Brain microvascular endothelial cell (primary cell): Measurements from ENCODE around the gene PSMD2.
A peak's percentile ranks its signal among the peaks of the same experiment; 100 is the strongest.

Source experiments
- DNase-seq: peaks from one replicate; pipeline ENCODE4 v3.0.0-alpha.2; 2020
- H3K27ac ChIP-seq: fragments of 250-450 bp; sonication (Bioruptor Pico); 2 replicates; pipeline ENCODE4 v1.5.1; 2020; ENCODE audit warnings: mild to moderate bottlenecking, moderate library complexity
- H3K27me3 ChIP-seq: fragments of 250-450 bp; sonication (Bioruptor Pico); replicated peaks from 2 replicates; pipeline ENCODE4 v1.5.1; 2020; ENCODE audit warnings: mild to moderate bottlenecking
- H3K36me3 ChIP-seq: fragments of 250-450 bp; sonication (Bioruptor Pico); replicated peaks from 2 replicates; pipeline ENCODE4 v1.5.1; 2020; ENCODE audit warnings: mild to moderate bottlenecking
- H3K4me3 ChIP-seq: 2 replicates; pipeline ENCODE4 v1.5.1; 2011; ENCODE audit warnings: low read depth, mild to moderate bottlenecking, control low read depth, low read length, moderate library complexity
- in situ Hi-C: cut with HindIII; loops from 2 replicates; pipeline ENCODE4 v1.10.0; 2017; ENCODE audit warnings: low sequenced_read_pairs, low pct_ligation_motif_present
- TF ChIP-seq, protein P1 (sequence below): IDR thresholded peaks from 2 replicates; pipeline ENCODE4 v1.5.1; 2011; ENCODE audit warnings: low read depth, mild to moderate bottlenecking, moderate library complexity, low read length, control low read depth, inconsistent platforms; ENCODE audit errors: missing control alignments

PSMD2 gene

DNA sequence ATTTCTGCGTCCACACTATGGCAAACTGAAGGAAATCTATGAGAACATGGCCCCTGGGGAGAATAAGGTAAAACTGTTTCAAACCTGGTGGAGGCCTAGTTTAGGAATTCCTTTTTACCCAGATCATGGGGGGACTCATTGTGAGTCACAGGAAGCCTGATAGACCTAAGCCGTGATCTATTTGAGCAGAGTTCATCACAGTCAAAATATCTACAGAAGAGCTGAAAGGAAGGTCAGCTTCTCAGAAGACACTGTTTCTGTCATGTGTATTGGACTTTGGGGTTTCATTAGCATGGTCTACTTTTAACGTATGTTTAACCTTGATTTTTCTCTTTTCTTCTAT is 1.3 kb downstream of the PSMD2 start:
- in situ Hi-C loops, result no loop called here
- Histone ChIP-seq H3K36me3 (peaks cover 46% of the 10 kb centered on the region), H3K4me3 (peak overlapping the region; percentile 97), H3K27me3 (no peaks in the 10 kb centered on the region), H3K27ac (peak overlapping the region; percentile 78)
- TF ChIP-seq, protein P1, sequence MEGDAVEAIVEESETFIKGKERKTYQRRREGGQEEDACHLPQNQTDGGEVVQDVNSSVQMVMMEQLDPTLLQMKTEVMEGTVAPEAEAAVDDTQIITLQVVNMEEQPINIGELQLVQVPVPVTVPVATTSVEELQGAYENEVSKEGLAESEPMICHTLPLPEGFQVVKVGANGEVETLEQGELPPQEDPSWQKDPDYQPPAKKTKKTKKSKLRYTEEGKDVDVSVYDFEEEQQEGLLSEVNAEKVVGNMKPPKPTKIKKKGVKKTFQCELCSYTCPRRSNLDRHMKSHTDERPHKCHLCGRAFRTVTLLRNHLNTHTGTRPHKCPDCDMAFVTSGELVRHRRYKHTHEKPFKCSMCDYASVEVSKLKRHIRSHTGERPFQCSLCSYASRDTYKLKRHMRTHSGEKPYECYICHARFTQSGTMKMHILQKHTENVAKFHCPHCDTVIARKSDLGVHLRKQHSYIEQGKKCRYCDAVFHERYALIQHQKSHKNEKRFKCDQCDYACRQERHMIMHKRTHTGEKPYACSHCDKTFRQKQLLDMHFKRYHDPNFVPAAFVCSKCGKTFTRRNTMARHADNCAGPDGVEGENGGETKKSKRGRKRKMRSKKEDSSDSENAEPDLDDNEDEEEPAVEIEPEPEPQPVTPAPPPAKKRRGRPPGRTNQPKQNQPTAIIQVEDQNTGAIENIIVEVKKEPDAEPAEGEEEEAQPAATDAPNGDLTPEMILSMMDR, result no peak
- DNase-seq, result peak; percentile 43

DNA sequence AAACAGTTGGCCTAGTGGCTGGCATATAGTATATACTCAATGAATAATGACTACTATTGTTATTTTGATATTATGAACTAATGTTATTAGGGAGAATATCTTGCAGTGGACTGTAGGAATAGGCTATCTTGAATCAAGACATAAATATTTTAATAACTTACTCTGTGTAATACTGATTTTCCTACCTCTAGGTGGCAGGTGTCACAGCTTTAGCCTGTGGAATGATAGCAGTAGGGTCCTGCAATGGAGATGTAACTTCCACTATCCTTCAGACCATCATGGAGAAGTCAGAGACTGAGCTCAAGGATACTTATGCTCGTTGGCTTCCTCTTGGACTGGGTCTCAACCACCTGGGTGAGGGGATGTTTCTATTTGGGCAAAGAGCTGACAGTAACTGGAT is 6.5 kb downstream of the PSMD2 start:
- in situ Hi-C loops, result no loop called here
- TF ChIP-seq, protein P1, result peak; percentile 51
- no peak for DNase-seq
- Histone ChIP-seq H3K36me3 (peaks cover 87% of the 10 kb centered on the region), H3K27ac (no peak overlapping the region), H3K4me3 (no peak overlapping the region), H3K27me3 (no peaks in the 10 kb centered on the region)

DNA sequence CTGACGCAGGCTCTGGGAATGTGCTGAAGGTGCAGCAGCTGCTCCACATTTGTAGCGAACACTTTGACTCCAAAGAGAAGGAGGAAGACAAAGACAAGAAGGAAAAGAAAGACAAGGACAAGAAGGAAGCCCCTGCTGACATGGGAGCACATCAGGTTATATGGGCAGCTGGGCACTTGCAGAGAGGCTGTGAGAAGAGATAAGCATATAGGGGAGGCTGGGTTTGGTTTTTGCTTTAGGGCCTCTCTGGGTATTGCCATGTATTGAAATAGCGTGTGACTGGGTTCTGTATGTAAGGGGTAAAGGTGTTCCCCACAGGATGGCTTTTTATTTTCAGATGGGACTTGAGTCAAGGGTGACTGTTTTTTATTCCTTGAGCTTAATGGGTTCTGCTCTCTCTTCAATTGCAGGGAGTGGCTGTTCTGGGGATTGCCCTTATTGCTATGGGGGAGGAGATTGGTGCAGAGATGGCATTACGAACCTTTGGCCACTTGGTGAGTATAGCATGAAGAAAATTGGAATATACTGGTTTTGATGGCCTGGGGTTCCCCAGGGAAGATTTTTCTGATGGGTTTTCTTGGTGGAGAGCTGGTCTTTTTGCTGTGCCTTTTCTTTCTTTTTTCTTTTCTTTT is 7.4 kb downstream of the PSMD2 start:
- no peaks in the 10 kb centered on the region for H3K27me3 ChIP-seq
- no peak for DNase-seq
- TF ChIP-seq, protein P1, result no peak
- no peak overlapping the region for H3K4me3 ChIP-seq
- H3K27ac ChIP-seq, result no peak overlapping the region
- peaks cover 80% of the 10 kb centered on the region for H3K36me3 ChIP-seq
- in situ Hi-C loops, result no loop called here

DNA sequence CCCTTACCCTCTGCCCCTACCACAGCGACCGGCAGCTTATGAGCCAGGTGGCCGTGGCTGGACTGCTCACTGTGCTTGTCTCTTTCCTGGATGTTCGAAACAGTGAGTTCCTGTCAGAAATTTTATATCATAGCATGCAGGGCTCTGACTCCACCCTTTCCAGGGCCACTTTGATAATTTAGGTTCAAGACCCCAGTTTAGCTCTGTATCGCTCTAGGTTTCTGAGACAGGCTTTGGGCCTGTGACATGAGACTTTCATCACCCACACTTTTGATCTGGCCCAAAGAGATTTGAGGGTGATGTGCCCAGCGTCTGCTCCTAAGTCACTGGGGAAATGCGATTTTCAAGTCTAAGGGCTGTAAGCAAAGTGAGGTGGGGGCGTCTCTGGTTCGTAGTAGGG is 8.9 kb downstream of the PSMD2 start:
- no peak for DNase-seq
- Histone ChIP-seq H3K27me3 (no peaks in the 10 kb centered on the region), H3K36me3 (peaks cover 66% of the 10 kb centered on the region), H3K4me3 (no peak overlapping the region), H3K27ac (no peak overlapping the region)
- TF ChIP-seq, protein P1, result no peak
- in situ Hi-C loops, result no loop called here

DNA sequence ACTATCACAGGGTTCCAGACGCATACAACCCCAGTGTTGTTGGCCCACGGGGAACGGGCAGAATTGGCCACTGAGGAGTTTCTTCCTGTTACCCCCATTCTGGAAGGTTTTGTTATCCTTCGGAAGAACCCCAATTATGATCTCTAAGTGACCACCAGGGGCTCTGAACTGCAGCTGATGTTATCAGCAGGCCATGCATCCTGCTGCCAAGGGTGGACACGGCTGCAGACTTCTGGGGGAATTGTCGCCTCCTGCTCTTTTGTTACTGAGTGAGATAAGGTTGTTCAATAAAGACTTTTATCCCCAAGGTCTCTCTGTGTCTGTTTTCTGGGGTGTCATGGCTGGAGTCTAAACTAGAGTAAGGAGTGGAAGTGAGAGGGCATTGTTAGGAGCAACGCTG is 9.7 kb downstream of the PSMD2 start:
- DNase-seq, result no peak
- H3K36me3 ChIP-seq, result peaks cover 57% of the 10 kb centered on the region
- TF ChIP-seq, protein P1, result peak; percentile 4

DNA sequence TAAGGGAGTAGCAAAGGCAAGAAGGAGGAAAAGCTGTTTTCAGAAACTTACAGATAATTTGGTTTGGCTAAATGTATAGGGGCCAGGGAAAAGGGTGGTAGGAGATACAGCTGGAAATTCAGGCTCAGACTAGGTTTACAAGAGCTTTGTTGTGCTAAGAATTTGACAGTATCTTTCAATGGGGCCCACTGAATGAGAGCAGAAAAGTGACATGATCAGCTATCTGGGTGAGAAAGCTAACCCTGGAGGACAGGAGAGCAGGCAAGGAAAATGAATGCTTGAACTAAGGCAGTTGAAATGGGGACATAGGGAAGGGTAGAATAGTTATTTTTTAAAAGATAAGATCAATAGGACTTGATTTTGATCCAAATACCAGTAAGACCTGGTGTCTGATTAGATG is 12.6 kb downstream of the PSMD2 start:
- H3K27me3 ChIP-seq, result no peaks in the 10 kb centered on the region
- TF ChIP-seq, protein P1, result no peak
- DNase-seq, result no peak
- no peak overlapping the region for H3K27ac ChIP-seq
- no peak overlapping the region for H3K4me3 ChIP-seq
- in situ Hi-C loops, result no loop called here
- peaks cover 31% of the 10 kb centered on the region for H3K36me3 ChIP-seq

More for the DNA sequence above, 9.7 kb downstream of the PSMD2 start:
- Histone ChIP-seq H3K4me3 (no peak overlapping the region), H3K27me3 (no peaks in the 10 kb centered on the region), H3K27ac (no peak overlapping the region)
- in situ Hi-C loops, result no loop called here
